ENCODE measurements around the gene PPARGC1A. TPM values are rescaled to one million over a fixed set of nuclear protein-coding genes. Genes with fewer than 3 reads are reported as not detected.

PPARGC1A gene
- total RNA-seq, 3 donors from 2014 or later (not counting 1 experiment from before 2014, with no cell fraction given): not detected

GRCh38 chr4:23775694-23776093, 114.2 kb downstream of the PPARGC1A start:
- no peaks in the 10 kb centered on the region for H3K36me3 ChIP-seq (ENCODE audit: control insufficient read depth, insufficient read depth, low read length)
- Mint-ChIP-seq H3K4me3 (no peak overlapping the region), H3K4me1 (no peaks in the 10 kb centered on the region), H3K9me3 (peaks cover 12 to 16% of the 10 kb centered on the region in 2 donors), H3K27me3 (ENCODE audit: low read depth in 2 of 2) (no peaks in the 10 kb centered on the region), H3K36me3 (no peaks in the 10 kb centered on the region), H3K27ac (no peak overlapping the region)
- ATAC-seq: no peak
- H3K9me3 ChIP-seq (ENCODE audit: control insufficient read depth, insufficient read depth, low read length): no peaks in the 10 kb centered on the region
- intact Hi-C loops (cut with micrococcal nuclease): no loop called here
- no peaks in the 10 kb centered on the region for H3K4me1 ChIP-seq (ENCODE audit: control insufficient read depth, insufficient read depth, low read length)
- TF ChIP-seq CTCF (IDR thresholded peaks at IDR 0.05): no peak
- H3K27me3 ChIP-seq (ENCODE audit: control insufficient read depth, insufficient read depth, low read length): no peaks in the 10 kb centered on the region
- no peak overlapping the region for H3K27ac ChIP-seq (ENCODE audit: low read length)
- H3K4me3 ChIP-seq (ENCODE audit: low read length): no peak overlapping the region
- DNase-seq: no peak

GRCh38 chr4:23774909-23775308, 114.9 kb downstream of the PPARGC1A start:
- no peak overlapping the region for H3K4me3 Mint-ChIP-seq

GRCh38 chr4:23773884-23774636, 115.8 kb downstream of the PPARGC1A start:
- no peaks in the 10 kb centered on the region for H3K27me3 Mint-ChIP-seq (ENCODE audit: low read depth in 2 of 2)
- Histone ChIP-seq H3K27me3 (ENCODE audit: control insufficient read depth, insufficient read depth, low read length) (no peaks in the 10 kb centered on the region), H3K9me3 (ENCODE audit: control insufficient read depth, insufficient read depth, low read length) (no peaks in the 10 kb centered on the region), H3K4me1 (ENCODE audit: control insufficient read depth, insufficient read depth, low read length) (no peaks in the 10 kb centered on the region), H3K4me3 (ENCODE audit: low read length) (no peak overlapping the region), H3K27ac (ENCODE audit: low read length) (no peak overlapping the region), H3K36me3 (ENCODE audit: control insufficient read depth, insufficient read depth, low read length) (no peaks in the 10 kb centered on the region)
- no peak overlapping the region for H3K27ac Mint-ChIP-seq
- TF ChIP-seq CTCF (IDR thresholded peaks at IDR 0.05): no peak
- intact Hi-C loops (cut with micrococcal nuclease): no loop called here
- DNase-seq (no peak), ATAC-seq (no peak)
- 44% methylated on average over 1 of the region's 2 CpGs for WGBS (ENCODE audit: insufficient coverage)
- H3K4me3 Mint-ChIP-seq: no peak overlapping the region
- no peaks in the 10 kb centered on the region for H3K4me1 Mint-ChIP-seq
- no peaks in the 10 kb centered on the region for H3K36me3 Mint-ChIP-seq
- H3K9me3 Mint-ChIP-seq: peaks cover 11% of the 10 kb centered on the region in 2 donors

More at GRCh38 chr4:23774909-23775308, 114.9 kb downstream of the PPARGC1A start:
- Histone ChIP-seq H3K36me3 (ENCODE audit: control insufficient read depth, insufficient read depth, low read length) (no peaks in the 10 kb centered on the region), H3K4me1 (ENCODE audit: control insufficient read depth, insufficient read depth, low read length) (no peaks in the 10 kb centered on the region), H3K4me3 (ENCODE audit: low read length) (no peak overlapping the region), H3K9me3 (ENCODE audit: control insufficient read depth, insufficient read depth, low read length) (no peaks in the 10 kb centered on the region), H3K27me3 (ENCODE audit: control insufficient read depth, insufficient read depth, low read length) (no peaks in the 10 kb centered on the region), H3K27ac (ENCODE audit: low read length) (no peak overlapping the region)
- no peak for TF ChIP-seq CTCF (IDR thresholded peaks at IDR 0.05)
- ATAC-seq (no peak), DNase-seq (no peak)
- intact Hi-C loops (cut with micrococcal nuclease): no loop called here
- Mint-ChIP-seq H3K36me3 (no peaks in the 10 kb centered on the region), H3K27me3 (ENCODE audit: low read depth in 2 of 2) (no peaks in the 10 kb centered on the region), H3K4me1 (no peaks in the 10 kb centered on the region), H3K9me3 (peaks cover 11 to 12% of the 10 kb centered on the region in 2 donors), H3K27ac (no peak overlapping the region)
- 88% methylated on average over 5 of the region's 5 CpGs for WGBS (ENCODE audit: insufficient coverage)

- H3K4me3 ChIP-seq (ENCODE audit: low read length): no peak overlapping the region
- H3K4me1 ChIP-seq (ENCODE audit: control insufficient read depth, insufficient read depth, low read length): no peaks in the 10 kb centered on the region
- ATAC-seq: no peak
- Mint-ChIP-seq H3K4me3 (no peak overlapping the region), H3K4me1 (no peaks in the 10 kb centered on the region), H3K36me3 (no peaks in the 10 kb centered on the region), H3K27ac (no peak overlapping the region), H3K9me3 (peaks cover 8 to 10% of the 10 kb centered on the region in 2 donors), H3K27me3 (ENCODE audit: low read depth in 2 of 2) (no peaks in the 10 kb centered on the region)
- DNase-seq: no peak
- 0% methylated on average over 1 of the region's 1 CpG for WGBS (ENCODE audit: insufficient coverage)
- no peaks in the 10 kb centered on the region for H3K27me3 ChIP-seq (ENCODE audit: control insufficient read depth, insufficient read depth, low read length)
- no peak overlapping the region for H3K27ac ChIP-seq (ENCODE audit: low read length)
- intact Hi-C loops (cut with micrococcal nuclease): no loop called here
- H3K36me3 ChIP-seq (ENCODE audit: control insufficient read depth, insufficient read depth, low read length): no peaks in the 10 kb centered on the region
- H3K9me3 ChIP-seq (ENCODE audit: control insufficient read depth, insufficient read depth, low read length): no peaks in the 10 kb centered on the region
- TF ChIP-seq CTCF (IDR thresholded peaks at IDR 0.05): no peak
These were observed 119.8 kb downstream of the PPARGC1A start for GRCh38 chr4:23770011-23770410.
